ENCODE results near the gene HDLBP. TPM values are rescaled to one million over a fixed set of nuclear protein-coding genes. Genes with fewer than 3 reads are reported as not detected.

Gene HDLBP
- total and polyA plus RNA-seq, 10 of the 15 experiments (the other 5 are each of a cell fraction or from before 2014, with no cell fraction given): 19.5 to 383 (median 249) TPM

DNA sequence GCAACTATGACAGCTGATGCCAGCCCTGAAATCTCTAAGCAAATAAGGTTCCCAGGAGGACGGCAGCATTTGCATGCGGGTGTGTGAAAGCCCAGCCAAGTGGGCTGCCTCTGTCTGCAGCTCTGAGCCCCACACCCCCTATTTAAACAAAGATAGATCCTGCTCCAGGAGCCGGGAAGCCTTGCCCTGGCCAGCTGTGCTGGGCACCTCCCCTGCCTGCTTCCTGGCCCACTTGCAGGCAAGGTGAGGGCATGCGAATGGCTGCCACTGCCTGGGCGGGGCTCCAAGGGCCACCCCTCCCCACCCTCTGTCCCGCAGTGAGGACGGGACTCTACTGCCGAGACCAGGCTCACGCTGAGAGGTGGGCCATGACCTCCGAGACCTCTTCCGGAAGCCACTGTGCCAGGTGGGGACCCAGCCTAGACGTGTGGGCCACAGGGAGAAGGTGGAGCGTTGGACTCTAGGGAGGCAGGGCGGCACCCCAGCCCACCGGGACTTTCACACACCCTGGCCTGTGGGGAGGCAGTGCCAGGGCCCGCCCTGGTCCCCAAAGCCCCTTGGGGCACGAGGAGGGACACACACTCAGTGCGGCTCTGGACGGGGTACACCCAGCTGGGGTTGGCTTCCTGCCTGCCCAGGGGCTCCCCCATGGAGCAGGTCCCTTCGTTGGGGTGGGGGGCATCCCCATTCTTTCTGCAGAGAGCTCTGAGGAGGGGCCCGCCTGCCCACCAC lies 126.9 kb downstream of the HDLBP start, which contains the start of gene ANO7 (continued):
- TF ChIP-seq YBX1 (IDR thresholded peaks at IDR 0.05) (no peak), MTA2 (IDR thresholded peaks at IDR 0.05; ENCODE audit: low read depth) (no peak), MTA3 (IDR thresholded peaks at IDR 0.05; ENCODE audit: borderline replicate concordance, low read length) (no peak), SMARCA5 (IDR thresholded peaks at IDR 0.05) (no peak), ZNF24 (IDR thresholded peaks at IDR 0.05) (no peak)

DNA sequence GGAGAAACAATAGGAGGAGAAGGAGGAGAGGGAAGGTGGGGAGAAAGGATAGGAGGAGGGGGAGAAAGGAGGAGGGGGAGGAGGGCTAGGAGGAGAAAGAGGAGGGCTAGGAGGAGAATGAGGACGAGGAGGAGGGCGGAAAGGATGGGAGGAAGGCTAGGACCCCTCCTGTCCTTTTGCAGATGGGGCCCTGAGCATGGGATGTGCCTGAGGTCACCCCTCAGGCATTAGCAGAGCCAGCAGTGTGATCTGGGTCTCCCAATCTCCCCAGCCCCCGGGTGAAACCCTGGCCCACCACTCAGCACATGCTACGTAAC lies 127.6 kb downstream of the HDLBP start:
- TF ChIP-seq ZZZ3 (IDR thresholded peaks at IDR 0.05; ENCODE audit: control insufficient read depth, insufficient read length, low read depth) (no peak), LARP7 (IDR thresholded peaks at IDR 0.05) (no peak), PML (IDR thresholded peaks at IDR 0.05; ENCODE audit: low read length) (no peak), KDM1A (IDR thresholded peaks at IDR 0.05; ENCODE audit: borderline replicate concordance) (no peak), SPI1 (IDR thresholded peaks at IDR 0.05; ENCODE audit: borderline replicate concordance, insufficient read depth, low read depth, low read length) (no peak), SUZ12 (IDR thresholded peaks at IDR 0.05; ENCODE audit: unreplicated experiment) (no peak), ZNF274 (IDR thresholded peaks at IDR 0.05; ENCODE audit: insufficient read depth, insufficient read length) (no peak), RCOR1 (conservative IDR thresholded peaks at IDR 0.05; ENCODE audit: low read depth, low read length) (no peak), FOXM1 (IDR thresholded peaks at IDR 0.05; ENCODE audit: low read depth, low read length) (no peak), TCF3 (IDR thresholded peaks at IDR 0.05; ENCODE audit: borderline replicate concordance, insufficient read depth, low read depth, low read length) (no peak), POLR2AphosphoS2 (IDR thresholded peaks at IDR 0.05; ENCODE audit: low read depth, low read length) (no peak), HCFC1 (IDR thresholded peaks at IDR 0.05; ENCODE audit: low read length) (no peak), CHD2 (IDR thresholded peaks at IDR 0.05; ENCODE audit: borderline replicate concordance, low read depth, low read length) (no peak), PAX8 (IDR thresholded peaks at IDR 0.05) (no peak), GATAD2B (conservative IDR thresholded peaks at IDR 0.05; ENCODE audit: low read depth) (no peak), MEF2B (IDR thresholded peaks at IDR 0.05; ENCODE audit: partially characterized antibody, poor library complexity, severe bottlenecking) (no peak), SREBF1 (IDR thresholded peaks at IDR 0.05; ENCODE audit: low read length) (no peak)
- TF ChIP-seq, protein P1, sequence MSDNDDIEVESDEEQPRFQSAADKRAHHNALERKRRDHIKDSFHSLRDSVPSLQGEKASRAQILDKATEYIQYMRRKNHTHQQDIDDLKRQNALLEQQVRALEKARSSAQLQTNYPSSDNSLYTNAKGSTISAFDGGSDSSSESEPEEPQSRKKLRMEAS (IDR thresholded peaks at IDR 0.05; ENCODE audit: low read depth, low read length): no peak
- no peaks in the 10 kb centered on the region for H3K9me3 ChIP-seq (replicated peaks; ENCODE audit: control insufficient read depth, insufficient read depth, low read length)
- no peaks in the 10 kb centered on the region for H4K20me1 ChIP-seq (ENCODE audit: control insufficient read depth, insufficient read depth)
- ChIA-PET SMC1A (ENCODE audit: uncharacterized antibody, unreplicated experiment) (no interaction called here), RAD21 (ENCODE audit: unreplicated experiment) (no interaction called here), CTCF (no interaction called here), POLR2A (no interaction called here)
- H3K4me2 ChIP-seq (ENCODE audit: control insufficient read depth, insufficient read depth): 0 out of 2 replicates have a peak overlapping the region, but pooled peaks have one; percentile 9
- no peak for ATAC-seq
- no peaks in the 10 kb centered on the region for H3K27me3 ChIP-seq (replicated peaks in 1 of 2; ENCODE audit: control insufficient read depth in 2 of 2, insufficient read depth in 2 of 2, low read length in 1 of 2)
- H3K36me3 ChIP-seq (ENCODE audit: control insufficient read depth in 2 of 2, insufficient read depth in 2 of 2, low read length in 1 of 2): no peaks in the 10 kb centered on the region
- BruUV-seq (replicated peaks): no TSS peak
- whole genome bisulfite sequencing (ENCODE audit: insufficient coverage, insufficient replicate concordance, low lambda C conversion rate, missing lambda C conversion rate): 15% methylated on average over 2 of the region's 4 CpGs
- H3K27ac ChIP-seq (ENCODE audit: control insufficient read depth, insufficient read depth): no peak overlapping the region
- FAIRE-seq: no peak
- no peaks in the 10 kb centered on the region for H3K4me1 ChIP-seq (ENCODE audit: control insufficient read depth, insufficient read depth, low read length)
- in situ Hi-C loops (cut with MboI) (no loop called here), intact Hi-C loops (cut with micrococcal nuclease; ENCODE audit: unreplicated experiment) (no loop called here)
- H3K9ac ChIP-seq (ENCODE audit: control insufficient read depth, insufficient read depth, low read length): no peak overlapping the region
- H2AFZ ChIP-seq (ENCODE audit: control insufficient read depth, low read depth, low read length): no peak overlapping the region
- no peak overlapping the region for H3K4me3 ChIP-seq
- no peaks in the 10 kb centered on the region for H3K79me2 ChIP-seq (ENCODE audit: control insufficient read depth, insufficient read depth, low read length)
- no peak for DNase-seq (ENCODE audit: low read depth, low spot score)

Data from GM12878 (cell line).